Retina (tissue), 1 donor: ENCODE measurements around the gene SLCO3A1.
"Not testable (repeated sequence)": the region's sequence is repeated elsewhere in the genome, so short reads cannot be mapped to it uniquely, and the experiment has no call there.

ENCODE experiments used
- DNase-seq: peaks from one replicate; pipeline ENCODE4 v3.0.0-alpha.2; 2016

SLCO3A1 gene

GRCh38 chr15:91942720-91943394 is 89.3 kb downstream of the SLCO3A1 start:
- DNase-seq: no peak

DNA sequence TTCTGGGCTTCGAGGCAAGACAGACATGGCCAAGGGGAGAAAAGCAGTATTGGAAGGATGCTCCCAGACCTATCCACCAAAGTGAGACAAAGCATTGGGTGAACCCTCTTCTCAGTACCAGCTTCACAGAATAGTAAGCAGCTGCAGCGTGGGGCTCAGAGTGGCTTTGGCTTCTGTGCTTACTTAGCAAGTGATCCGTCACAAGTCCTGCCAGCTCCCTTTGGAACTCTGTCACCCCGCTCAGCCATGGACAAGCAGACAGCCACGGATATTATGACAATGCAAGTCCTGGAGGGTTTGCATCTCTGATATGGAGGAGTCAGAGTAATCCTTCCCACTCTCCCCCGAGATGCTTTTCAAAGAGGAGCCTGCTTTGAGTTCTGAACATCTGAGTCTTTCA is 90.8 kb downstream of the SLCO3A1 start:
- no peak for DNase-seq

DNA sequence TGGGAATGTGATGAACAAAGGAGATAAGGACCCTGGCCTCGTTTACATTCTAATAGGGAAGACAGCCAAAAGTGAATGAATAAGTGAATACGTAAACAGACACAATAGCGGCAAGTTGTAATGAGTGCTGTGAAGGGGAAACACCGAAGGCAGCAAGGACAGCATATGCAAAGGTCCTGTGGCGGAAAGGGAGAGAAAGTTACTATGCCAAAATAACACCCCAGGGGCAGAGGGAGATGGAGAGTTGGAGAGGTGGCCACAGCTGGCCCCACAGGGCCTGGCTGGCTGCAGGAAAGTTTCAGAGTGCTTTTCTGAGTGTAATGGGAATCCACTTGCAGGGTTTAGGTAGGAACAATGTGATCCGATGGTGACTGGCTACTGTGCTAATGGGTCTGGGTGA is 91.9 kb downstream of the SLCO3A1 start:
- no peak for DNase-seq

DNA sequence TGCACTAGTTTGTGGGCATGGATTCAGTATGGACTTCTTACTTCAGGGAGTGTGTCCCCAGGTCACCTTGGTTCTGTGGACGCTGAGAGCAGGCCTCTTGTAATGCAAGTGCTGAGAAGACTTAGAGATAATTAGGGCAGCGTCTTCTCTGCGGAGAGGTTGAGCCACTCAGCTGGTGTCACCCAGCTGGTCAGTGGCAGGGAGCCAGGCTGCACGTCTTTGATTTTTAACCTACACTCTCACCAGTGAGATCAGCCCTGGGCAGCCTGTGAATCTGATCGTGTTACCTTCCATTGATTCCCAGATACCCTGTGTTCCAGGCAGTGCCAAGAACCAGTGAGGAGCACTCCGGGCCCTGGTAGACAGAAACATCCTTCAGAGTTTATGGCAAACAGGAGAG is 92.6 kb downstream of the SLCO3A1 start:
- DNase-seq: no peak

- no peak for DNase-seq
These were observed 93.2 kb downstream of the SLCO3A1 start for GRCh38 chr15:91946581-91947292.

GRCh38 chr15:91947293-91947679 is 93.8 kb downstream of the SLCO3A1 start:
- no peak for DNase-seq

GRCh38 chr15:91947683-91948608 is 94.4 kb downstream of the SLCO3A1 start:
- no peak for DNase-seq

DNA sequence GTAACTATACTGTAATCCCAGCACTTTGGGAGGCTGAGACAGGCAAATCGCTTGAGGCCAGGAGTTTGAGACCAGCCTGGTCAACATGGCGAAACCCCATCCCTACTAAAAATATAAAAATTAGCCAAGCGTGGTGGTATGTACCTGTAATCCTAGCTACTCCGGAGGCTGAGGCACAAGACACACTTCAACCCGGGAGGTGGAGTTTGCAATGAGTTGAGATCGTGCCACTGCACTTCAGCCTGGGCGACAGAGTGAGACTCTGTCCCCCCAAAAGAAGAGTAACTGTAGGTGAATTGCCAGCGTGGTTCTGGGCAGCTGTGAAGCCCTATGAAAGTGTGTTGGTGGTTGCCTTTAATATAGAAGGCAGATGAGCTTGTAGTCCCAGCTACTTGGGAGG is 95.9 kb downstream of the SLCO3A1 start:
- DNase-seq: no peak

GRCh38 chr15:91950054-91950453 is 96.5 kb downstream of the SLCO3A1 start:
- no peak for DNase-seq

DNA sequence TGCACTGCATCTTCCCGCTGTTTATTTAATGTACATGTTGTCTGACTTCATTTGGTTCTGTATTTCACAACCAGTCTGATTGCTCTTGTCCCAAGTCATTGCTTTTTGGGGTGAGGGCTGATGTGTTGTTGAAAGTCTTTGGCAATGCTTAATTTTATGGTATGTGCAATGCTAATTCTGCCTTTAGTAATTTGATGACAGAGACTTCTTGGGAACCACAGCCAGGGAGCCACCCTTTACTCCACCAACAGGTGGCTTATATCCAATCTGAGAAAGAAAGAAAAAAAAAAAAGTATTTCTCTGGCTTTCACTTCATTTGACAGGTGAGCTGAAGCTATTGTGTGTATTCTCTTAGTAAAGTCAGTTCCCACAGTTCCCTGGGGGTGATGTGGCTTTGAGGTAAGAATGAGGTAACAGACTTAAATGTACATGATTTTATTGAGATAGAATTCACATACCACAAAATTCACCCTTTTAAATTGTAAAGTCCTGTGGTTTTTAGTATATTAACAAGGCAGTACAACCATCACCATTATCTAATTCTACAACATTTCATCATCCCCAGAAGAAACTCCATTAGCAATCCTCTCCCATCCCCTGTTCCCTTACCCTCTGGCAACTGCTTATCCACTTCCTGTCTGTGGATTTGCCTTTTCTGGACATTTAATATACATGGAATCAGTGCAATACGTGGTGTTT is 97.3 kb downstream of the SLCO3A1 start:
- DNase-seq: no peak

DNA sequence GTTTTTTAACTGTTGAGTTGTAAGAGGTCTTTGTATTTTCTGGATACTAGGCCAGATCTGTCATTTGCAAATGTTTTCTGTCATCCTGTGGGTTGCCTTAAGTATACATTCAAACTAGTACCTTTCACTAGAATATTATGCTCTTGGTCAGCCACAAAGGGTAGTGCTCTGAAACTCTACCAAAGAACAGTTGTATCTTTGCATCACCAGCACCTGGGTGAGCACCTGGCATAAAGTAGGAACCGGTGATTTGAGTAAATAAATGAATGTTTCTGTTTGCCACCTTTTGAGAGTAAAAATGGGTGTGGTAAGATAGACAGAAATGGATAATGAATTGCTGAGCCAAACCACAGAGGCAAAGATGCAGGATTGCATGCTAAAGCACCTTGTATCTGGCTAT is 98.7 kb downstream of the SLCO3A1 start:
- no peak for DNase-seq

DNA sequence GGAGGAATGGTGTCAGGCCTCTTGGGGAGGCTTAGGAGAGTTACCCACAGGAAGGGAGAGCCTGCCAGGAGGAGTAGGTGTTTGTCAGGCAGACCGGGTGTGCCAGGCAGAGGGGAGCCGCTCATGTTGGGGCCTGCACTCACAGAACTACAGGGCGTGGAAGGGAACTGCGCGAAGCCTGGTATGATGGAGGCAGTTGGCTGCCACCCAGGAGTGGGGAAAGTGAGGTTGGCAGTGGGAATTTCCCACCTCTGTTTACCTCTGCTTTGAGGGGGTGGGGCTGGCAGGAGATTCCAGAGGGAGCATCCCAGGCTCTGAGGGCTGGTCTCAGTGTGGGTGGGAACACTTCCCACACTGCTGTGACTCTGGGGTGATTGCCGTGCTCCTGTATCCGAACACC is 99.9 kb downstream of the SLCO3A1 start:
- DNase-seq: no peak

DNA sequence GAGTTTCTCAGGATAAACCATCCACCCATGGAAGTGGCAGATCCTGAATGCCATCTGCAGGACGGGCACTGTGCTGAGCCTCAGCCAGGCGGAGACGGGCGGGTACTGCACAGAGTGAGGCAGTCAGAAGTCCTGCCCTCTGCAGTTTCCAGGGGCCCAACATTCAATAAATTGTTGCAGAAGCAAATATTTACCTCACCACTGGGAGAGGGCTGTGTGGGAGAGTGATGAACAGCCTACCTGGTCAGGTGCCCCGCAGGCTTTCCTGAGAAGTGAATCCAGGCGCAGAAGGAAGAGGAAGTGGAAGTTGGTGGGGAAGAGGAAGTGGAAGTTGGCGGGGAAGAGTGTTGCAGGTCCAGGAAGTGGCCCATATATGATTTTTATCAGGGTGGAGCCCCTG is 100.8 kb downstream of the SLCO3A1 start:
- DNase-seq: no peak

- DNase-seq: no peak
These were observed 102.7 kb downstream of the SLCO3A1 start for GRCh38 chr15:91956026-91956723.

DNA sequence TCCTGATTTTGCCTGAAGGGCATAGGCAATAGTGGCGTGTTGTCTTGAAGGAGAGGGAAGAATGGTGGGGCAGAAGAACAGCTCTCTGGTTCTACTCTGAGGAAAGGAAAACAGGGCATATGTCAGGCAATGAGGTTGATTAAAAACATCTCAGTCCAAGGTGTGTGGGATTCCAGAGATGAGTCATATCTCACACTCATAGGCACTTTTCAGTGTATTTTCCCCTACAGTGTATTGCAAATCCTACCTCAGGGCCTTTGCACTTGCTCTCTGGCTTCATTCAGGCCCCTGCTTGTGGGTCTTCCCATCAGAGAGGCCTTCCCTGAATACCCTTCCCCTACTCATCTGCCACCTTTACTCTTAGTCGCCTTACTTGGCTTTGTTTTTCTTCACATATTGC is 107.8 kb downstream of the SLCO3A1 start:
- no peak for DNase-seq

- not testable (repeated sequence) for DNase-seq
These were observed 110.2 kb downstream of the SLCO3A1 start for GRCh38 chr15:91963747-91964146.

GRCh38 chr15:91965501-91966193 is 112.1 kb downstream of the SLCO3A1 start:
- DNase-seq: no peak

DNA sequence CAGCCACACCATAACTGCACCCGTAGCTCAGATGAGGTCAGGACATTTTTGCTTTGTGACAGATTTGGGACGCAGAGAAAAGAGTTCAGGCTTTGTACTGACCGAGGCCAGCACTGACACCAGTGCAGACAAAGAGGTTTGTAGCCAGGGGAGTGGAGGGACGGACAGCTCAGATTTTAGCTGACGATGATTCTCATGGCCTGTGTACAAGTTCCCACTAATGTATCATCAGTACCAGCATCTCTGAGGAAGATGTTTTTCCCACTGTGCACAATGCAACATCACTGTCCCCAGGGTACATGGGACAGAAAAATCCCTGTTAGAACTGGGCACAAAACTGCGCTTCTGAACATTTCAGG is 112.7 kb downstream of the SLCO3A1 start:
- DNase-seq: no peak

GRCh38 chr15:91967935-91968606 is 114.6 kb downstream of the SLCO3A1 start:
- DNase-seq: no peak

GRCh38 chr15:91968610-91969009 is 115.1 kb downstream of the SLCO3A1 start:
- DNase-seq: no peak

DNA sequence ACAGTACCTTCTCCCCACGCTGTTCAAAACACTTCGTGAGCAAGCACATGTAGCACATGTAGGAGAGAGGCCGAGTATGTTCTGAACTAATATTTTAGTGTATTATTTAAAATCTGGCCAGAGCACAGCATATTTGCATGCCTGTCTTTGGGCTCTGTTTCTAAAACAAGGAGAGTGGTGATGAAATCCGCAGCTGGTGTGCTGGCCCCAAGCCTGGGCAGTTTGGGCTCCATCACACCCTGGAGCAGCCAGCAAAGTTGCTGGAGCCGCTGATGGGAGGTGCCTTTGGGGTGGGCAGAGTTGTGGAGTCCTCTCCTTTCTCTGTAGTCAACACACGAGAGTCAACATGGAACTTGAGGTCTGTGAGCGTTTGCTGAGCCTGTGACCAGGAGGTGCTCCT is 116.6 kb downstream of the SLCO3A1 start:
- no peak for DNase-seq
